ENCODE results near the gene ADISSP.
A peak's percentile ranks its signal among the peaks of the same experiment; 100 is the strongest.

Gene ADISSP

GRCh38 chr20:3766422-3767109 is 987 bp downstream of the ADISSP start:
- no peak for TF ChIP-seq CTCF (IDR thresholded peaks at IDR 0.05; ENCODE audit: low read depth, low read length, missing control alignments)
- DNase-seq (ENCODE audit: low read depth): no peak

GRCh38 chr20:3765171-3765882 is 2.2 kb downstream of the ADISSP start:
- H3K4me3 ChIP-seq (ENCODE audit: low read depth, low read length): no peak overlapping the region
- no peak for TF ChIP-seq CTCF (IDR thresholded peaks at IDR 0.05; ENCODE audit: low read depth, low read length, missing control alignments)
- no peak for DNase-seq (ENCODE audit: low read depth)

More at GRCh38 chr20:3766422-3767109, 987 bp downstream of the ADISSP start:
- peak overlapping the region; percentile 77 for H3K4me3 ChIP-seq (ENCODE audit: low read depth, low read length)

GRCh38 chr20:3764659-3765058 is 2.9 kb downstream of the ADISSP start:
- H3K4me3 ChIP-seq (ENCODE audit: low read depth, low read length): no peak overlapping the region
- no peak for DNase-seq (ENCODE audit: low read depth)
- TF ChIP-seq CTCF (IDR thresholded peaks at IDR 0.05; ENCODE audit: low read depth, low read length, missing control alignments): no peak

GRCh38 chr20:3763671-3764601 is 3.6 kb downstream of the ADISSP start:
- TF ChIP-seq CTCF (IDR thresholded peaks at IDR 0.05; ENCODE audit: low read depth, low read length, missing control alignments): no peak
- no peak overlapping the region for H3K4me3 ChIP-seq (ENCODE audit: low read depth, low read length)

GRCh38 chr20:3760655-3761348 is 6.8 kb downstream of the ADISSP start:
- no peak for TF ChIP-seq CTCF (IDR thresholded peaks at IDR 0.05; ENCODE audit: low read depth, low read length, missing control alignments)
- no peak for DNase-seq (ENCODE audit: low read depth)
- H3K4me3 ChIP-seq (ENCODE audit: low read depth, low read length): no peak overlapping the region

More at GRCh38 chr20:3763671-3764601, 3.6 kb downstream of the ADISSP start:
- no peak for DNase-seq (ENCODE audit: low read depth)

- no peak overlapping the region for H3K4me3 ChIP-seq (ENCODE audit: low read depth, low read length)
- TF ChIP-seq CTCF (IDR thresholded peaks at IDR 0.05; ENCODE audit: low read depth, low read length, missing control alignments): no peak
- DNase-seq (ENCODE audit: low read depth): no peak
These were observed 7.7 kb downstream of the ADISSP start for GRCh38 chr20:3759884-3760283.

All from GM12864 (cell line).